ENCODE results near the gene FTO. TPM values are rescaled to one million over a fixed set of nuclear protein-coding genes. Genes with fewer than 3 reads are reported as not detected.

FTO gene
- total and polyA plus RNA-seq, 4 experiments from 2014 or later, result 61.5 to 126 (median 69.7) TPM

DNA sequence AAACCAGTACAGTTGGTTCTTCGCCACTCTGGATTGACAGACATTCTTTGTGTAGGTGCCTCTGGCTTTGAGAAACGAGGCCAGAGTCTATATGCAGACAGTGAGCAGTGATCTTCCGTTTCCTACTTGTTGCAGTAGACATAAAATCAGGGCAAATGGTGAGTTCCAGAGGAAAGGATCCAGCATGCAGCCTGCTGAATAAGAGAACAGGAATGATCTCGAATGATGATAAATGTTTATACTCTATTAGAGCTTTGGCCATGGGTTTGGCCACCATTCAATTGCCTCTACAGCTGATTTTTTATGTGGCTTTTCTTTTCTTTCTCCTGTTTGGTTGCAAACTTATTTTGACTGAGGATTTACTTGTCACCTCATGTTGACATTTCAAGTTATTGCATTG lies 295.9 kb downstream of the FTO start:
- Histone ChIP-seq H3K36me3 (ENCODE audit: insufficient read depth, low read length) (no peaks in the 10 kb centered on the region), H3K9me3 (ENCODE audit: control insufficient read depth in 1 of 2, low read length in 2 of 2) (no peaks in the 10 kb centered on the region), H3K4me1 (ENCODE audit: insufficient read depth, low read length) (no peaks in the 10 kb centered on the region), H3K27ac (ENCODE audit: low read depth, low read length) (no peak overlapping the region), H3K4me3 (ENCODE audit: low read length in 2 of 2) (no peak overlapping the region), H3K27me3 (ENCODE audit: insufficient read depth, low read length) (no peaks in the 10 kb centered on the region)
- intact Hi-C loops (cut with micrococcal nuclease), result no loop called here
- Mint-ChIP-seq H3K9me3 (peaks cover 0 to 2% (median 0%) of the 10 kb centered on the region in 8 donors), H3K4me3 (no peak overlapping the region), H3K36me3 (peaks cover 16 to 36% of the 10 kb centered on the region in 2 donors), H3K27me3 (no peaks in the 10 kb centered on the region), H3K27ac (no peak overlapping the region), H3K4me1 (no peaks in the 10 kb centered on the region)
- ChIA-PET CTCF (ENCODE audit: partially characterized antibody) (no interaction called here), POLR2A (ENCODE audit: partially characterized antibody) (no interaction called here)
- DNase-seq, result no peak

DNA sequence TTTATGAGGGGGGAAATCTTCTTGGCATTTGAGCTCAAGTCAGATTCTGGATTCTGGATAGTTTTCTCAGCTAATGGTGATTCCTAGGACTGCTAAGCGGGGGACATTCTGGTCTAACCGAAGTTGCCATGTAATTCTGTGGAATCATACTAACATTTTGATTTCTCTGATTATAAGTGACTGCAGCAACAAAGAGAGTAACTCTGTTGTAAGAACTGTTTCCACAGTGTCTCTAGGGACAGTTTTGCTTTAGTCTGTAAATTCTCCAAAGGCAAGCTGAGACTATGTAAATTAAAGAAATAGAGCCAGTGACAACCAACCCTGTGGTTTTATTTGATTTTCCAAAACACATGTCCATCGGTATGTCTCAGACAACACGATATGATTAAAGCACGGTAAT lies 296.4 kb downstream of the FTO start:
- Mint-ChIP-seq H3K27me3 (no peaks in the 10 kb centered on the region), H3K4me1 (no peaks in the 10 kb centered on the region), H3K4me3 (no peak overlapping the region), H3K36me3 (peaks cover 16 to 31% of the 10 kb centered on the region in 2 donors), H3K9me3 (peaks cover 0 to 2% (median 0%) of the 10 kb centered on the region in 8 donors), H3K27ac (no peak overlapping the region)
- Histone ChIP-seq H3K27me3 (ENCODE audit: insufficient read depth, low read length) (no peaks in the 10 kb centered on the region), H3K4me1 (ENCODE audit: insufficient read depth, low read length) (no peaks in the 10 kb centered on the region), H3K4me3 (ENCODE audit: low read length in 2 of 2) (no peak overlapping the region), H3K36me3 (ENCODE audit: insufficient read depth, low read length) (no peaks in the 10 kb centered on the region), H3K27ac (ENCODE audit: low read depth, low read length) (no peak overlapping the region), H3K9me3 (ENCODE audit: control insufficient read depth in 1 of 2, low read length in 2 of 2) (no peaks in the 10 kb centered on the region)
- ChIA-PET CTCF (ENCODE audit: partially characterized antibody) (no interaction called here), POLR2A (ENCODE audit: partially characterized antibody) (no interaction called here)
- DNase-seq, result no peak
- intact Hi-C loops (cut with micrococcal nuclease), result no loop called here

DNA sequence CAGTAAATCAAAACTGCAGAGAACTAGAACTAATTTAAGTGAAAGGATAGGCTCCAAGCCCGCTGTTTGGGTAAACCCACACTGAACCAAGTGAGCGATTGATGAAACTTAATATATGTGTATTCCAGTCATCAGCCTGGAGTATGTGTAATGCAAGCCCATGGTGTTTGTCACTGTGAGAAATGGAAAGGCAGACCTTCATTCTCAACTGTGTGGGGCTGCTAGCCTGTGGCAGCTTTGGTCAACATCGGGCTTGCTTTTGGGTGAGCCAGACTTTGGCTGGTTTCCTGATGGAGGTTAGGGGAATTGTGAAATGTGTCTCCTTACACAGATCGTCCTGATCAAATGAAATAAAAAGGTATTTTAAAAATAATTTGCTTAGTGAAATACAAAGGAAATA lies 302.7 kb downstream of the FTO start:
- no peaks in the 10 kb centered on the region for H3K36me3 ChIP-seq (ENCODE audit: insufficient read depth, low read length)
- no peaks in the 10 kb centered on the region for H3K27me3 Mint-ChIP-seq
- H3K36me3 Mint-ChIP-seq, result peaks cover 34 to 51% of the 10 kb centered on the region in 2 donors
- ChIA-PET CTCF (ENCODE audit: partially characterized antibody) (no interaction called here), POLR2A (ENCODE audit: partially characterized antibody) (no interaction called here)
- no peak for DNase-seq
- peaks cover 0 to 12% (median 1%) of the 10 kb centered on the region in 8 donors for H3K9me3 Mint-ChIP-seq
- no peak overlapping the region for H3K27ac Mint-ChIP-seq
- no peaks in the 10 kb centered on the region for H3K4me1 Mint-ChIP-seq
- no peak overlapping the region for H3K4me3 ChIP-seq (ENCODE audit: low read length in 2 of 2)
- H3K27me3 ChIP-seq (ENCODE audit: insufficient read depth, low read length), result no peaks in the 10 kb centered on the region
- H3K4me3 Mint-ChIP-seq, result no peak overlapping the region
- no peaks in the 10 kb centered on the region for H3K4me1 ChIP-seq (ENCODE audit: insufficient read depth, low read length)
- no peaks in the 10 kb centered on the region for H3K9me3 ChIP-seq (ENCODE audit: control insufficient read depth in 1 of 2, low read length in 2 of 2)
- no peak overlapping the region for H3K27ac ChIP-seq (ENCODE audit: low read depth, low read length)
- intact Hi-C loops (cut with micrococcal nuclease), result no loop called here

DNA sequence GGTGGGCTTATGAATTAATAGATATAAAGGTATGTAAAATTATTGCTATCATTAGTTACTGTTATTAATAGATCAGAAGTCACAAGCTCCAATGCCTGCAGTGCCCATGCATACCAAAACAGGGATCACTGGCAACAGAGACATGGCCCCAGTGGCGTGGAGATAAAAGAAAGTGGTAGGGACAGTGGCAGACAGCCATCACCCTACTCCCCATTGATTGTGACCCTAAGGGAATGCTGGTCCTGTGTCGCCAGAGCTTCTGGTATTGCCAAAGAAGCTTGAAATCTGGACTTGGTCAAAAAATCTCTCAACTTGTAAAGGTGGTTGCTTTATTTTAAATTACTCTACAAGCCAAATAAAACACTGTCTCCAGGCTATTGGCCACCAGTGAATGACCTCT lies 303.5 kb downstream of the FTO start:
- ChIA-PET CTCF (ENCODE audit: partially characterized antibody) (no interaction called here), POLR2A (ENCODE audit: partially characterized antibody) (no interaction called here)
- H3K4me3 Mint-ChIP-seq, result no peak overlapping the region
- intact Hi-C loops (cut with micrococcal nuclease), result no loop called here
- no peak overlapping the region for H3K27ac ChIP-seq (ENCODE audit: low read depth, low read length)
- H3K36me3 ChIP-seq (ENCODE audit: insufficient read depth, low read length), result no peaks in the 10 kb centered on the region
- no peaks in the 10 kb centered on the region for H3K27me3 ChIP-seq (ENCODE audit: insufficient read depth, low read length)
- peaks cover 0 to 18% (median 5%) of the 10 kb centered on the region in 8 donors for H3K9me3 Mint-ChIP-seq
- no peak for DNase-seq
- H3K27ac Mint-ChIP-seq, result no peak overlapping the region
- no peaks in the 10 kb centered on the region for H3K4me1 Mint-ChIP-seq
- H3K9me3 ChIP-seq (ENCODE audit: control insufficient read depth in 1 of 2, low read length in 2 of 2), result no peaks in the 10 kb centered on the region
- no peak overlapping the region for H3K4me3 ChIP-seq (ENCODE audit: low read length in 2 of 2)
- no peaks in the 10 kb centered on the region for H3K27me3 Mint-ChIP-seq
- H3K4me1 ChIP-seq (ENCODE audit: insufficient read depth, low read length), result no peaks in the 10 kb centered on the region
- H3K36me3 Mint-ChIP-seq, result peaks cover 39 to 56% of the 10 kb centered on the region in 2 donors

DNA sequence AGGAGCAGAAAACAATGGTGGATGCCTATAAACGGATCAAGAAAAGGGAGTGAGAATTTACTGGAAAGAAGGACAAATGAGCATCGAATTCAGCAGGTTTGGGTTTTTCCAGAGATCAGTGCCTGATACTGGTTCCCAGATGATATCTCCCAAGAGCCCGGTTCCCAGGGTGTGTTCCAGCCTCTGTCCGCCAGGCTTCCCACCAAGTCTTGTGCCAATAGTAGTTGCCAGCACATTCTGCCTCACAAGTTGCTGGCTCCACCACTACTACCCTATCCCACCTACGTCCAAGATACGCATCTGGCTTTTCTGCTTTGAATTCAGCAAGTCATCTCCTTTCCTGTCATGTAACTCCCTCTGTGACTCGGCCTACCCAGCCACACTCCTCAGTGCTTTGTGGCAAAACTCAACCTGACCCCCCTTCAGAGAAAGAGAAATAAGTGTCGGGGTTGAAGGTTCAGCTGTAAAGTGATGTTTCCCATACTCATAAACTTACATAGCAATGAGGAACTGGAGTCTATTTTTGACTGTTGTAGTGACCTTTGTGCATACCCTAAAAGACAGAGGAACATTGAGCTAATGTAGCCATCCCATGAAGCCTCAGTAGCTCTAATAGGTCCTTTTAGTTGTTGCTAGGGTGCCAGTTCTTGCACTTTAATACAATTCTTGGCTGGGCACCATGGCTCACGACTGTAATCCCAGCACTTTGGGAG lies 305.7 kb downstream of the FTO start:
- no peaks in the 10 kb centered on the region for H3K4me1 Mint-ChIP-seq
- H3K9me3 Mint-ChIP-seq, result peaks cover 0 to 18% (median 5%) of the 10 kb centered on the region in 8 donors
- no peaks in the 10 kb centered on the region for H3K36me3 ChIP-seq (ENCODE audit: insufficient read depth, low read length)
- peaks cover 52 to 71% of the 10 kb centered on the region in 2 donors for H3K36me3 Mint-ChIP-seq
- no peak overlapping the region for H3K27ac ChIP-seq (ENCODE audit: low read depth, low read length)
- H3K4me3 Mint-ChIP-seq, result no peak overlapping the region
- no peak overlapping the region for H3K4me3 ChIP-seq (ENCODE audit: low read length in 2 of 2)
- no peak for DNase-seq
- ChIA-PET POLR2A (ENCODE audit: partially characterized antibody) (no interaction called here), CTCF (ENCODE audit: partially characterized antibody) (no interaction called here)
- no peaks in the 10 kb centered on the region for H3K27me3 Mint-ChIP-seq
- H3K27me3 ChIP-seq (ENCODE audit: insufficient read depth, low read length), result no peaks in the 10 kb centered on the region
- intact Hi-C loops (cut with micrococcal nuclease), result no loop called here
- H3K4me1 ChIP-seq (ENCODE audit: insufficient read depth, low read length), result no peaks in the 10 kb centered on the region
- H3K9me3 ChIP-seq (ENCODE audit: control insufficient read depth in 1 of 2, low read length in 2 of 2), result no peaks in the 10 kb centered on the region
- no peak overlapping the region for H3K27ac Mint-ChIP-seq

DNA sequence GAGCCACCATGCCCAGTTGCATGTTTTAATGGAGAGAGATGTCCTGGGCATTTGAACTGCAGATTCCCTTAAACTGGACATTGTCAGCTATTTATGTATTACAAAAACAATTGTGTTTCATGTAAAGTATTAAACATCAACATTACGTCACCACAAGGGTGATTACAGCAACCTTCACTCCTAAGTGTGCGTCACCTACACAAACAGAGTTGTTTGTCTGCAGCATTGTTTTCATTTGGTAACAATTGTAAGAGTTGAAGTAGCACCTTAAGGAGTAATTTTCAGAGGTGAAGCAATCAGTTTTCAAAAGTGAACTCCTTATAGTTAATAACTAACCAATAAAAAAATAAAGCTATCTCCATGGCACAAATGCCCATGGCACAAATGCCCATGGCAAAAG lies 311.2 kb downstream of the FTO start:
- intact Hi-C loops (cut with micrococcal nuclease), result no loop called here
- Histone ChIP-seq H3K4me3 (ENCODE audit: low read length in 2 of 2) (no peak overlapping the region), H3K9me3 (ENCODE audit: control insufficient read depth in 1 of 2, low read length in 2 of 2) (no peaks in the 10 kb centered on the region), H3K27me3 (ENCODE audit: insufficient read depth, low read length) (no peaks in the 10 kb centered on the region), H3K4me1 (ENCODE audit: insufficient read depth, low read length) (no peaks in the 10 kb centered on the region), H3K27ac (ENCODE audit: low read depth, low read length) (no peak overlapping the region), H3K36me3 (ENCODE audit: insufficient read depth, low read length) (no peaks in the 10 kb centered on the region)
- ChIA-PET CTCF (ENCODE audit: partially characterized antibody) (no interaction called here), POLR2A (ENCODE audit: partially characterized antibody) (no interaction called here)
- peaks cover 0 to 15% (median 4%) of the 10 kb centered on the region in 8 donors for H3K9me3 Mint-ChIP-seq
- no peaks in the 10 kb centered on the region for H3K4me1 Mint-ChIP-seq
- no peak for DNase-seq
- H3K27ac Mint-ChIP-seq, result no peak overlapping the region
- H3K27me3 Mint-ChIP-seq, result no peaks in the 10 kb centered on the region
- no peak overlapping the region for H3K4me3 Mint-ChIP-seq
- H3K36me3 Mint-ChIP-seq, result peaks cover 53 to 75% of the 10 kb centered on the region in 2 donors

DNA sequence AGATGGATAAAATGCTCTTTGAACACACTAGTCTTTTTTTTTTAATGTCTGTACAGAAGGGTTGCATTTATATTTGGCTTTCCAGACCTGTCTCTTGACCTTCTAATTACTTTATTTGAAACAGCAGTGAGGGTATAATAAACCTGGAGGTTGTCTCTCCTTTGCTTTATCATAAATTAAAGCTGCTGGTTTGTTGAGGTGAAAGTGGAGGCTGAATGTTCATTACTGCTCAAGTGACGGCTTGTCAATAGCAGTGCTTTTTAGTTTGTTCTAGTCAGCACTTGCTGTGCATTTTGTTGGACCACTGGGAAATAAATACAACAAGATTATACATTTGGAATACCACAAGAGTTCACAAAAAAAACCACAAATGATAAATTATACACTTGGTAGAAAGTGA lies 318.4 kb downstream of the FTO start:
- Histone ChIP-seq H3K36me3 (ENCODE audit: insufficient read depth, low read length) (no peaks in the 10 kb centered on the region), H3K27ac (ENCODE audit: low read depth, low read length) (no peak overlapping the region), H3K27me3 (ENCODE audit: insufficient read depth, low read length) (no peaks in the 10 kb centered on the region), H3K4me3 (ENCODE audit: low read length in 2 of 2) (no peak overlapping the region), H3K9me3 (ENCODE audit: control insufficient read depth in 1 of 2, low read length in 2 of 2) (no peaks in the 10 kb centered on the region), H3K4me1 (ENCODE audit: insufficient read depth, low read length) (no peaks in the 10 kb centered on the region)
- H3K27me3 Mint-ChIP-seq, result no peaks in the 10 kb centered on the region
- POLR2A ChIA-PET (ENCODE audit: partially characterized antibody), result no interaction called here
- CTCF ChIA-PET (ENCODE audit: partially characterized antibody), result no interaction called here
- H3K27ac Mint-ChIP-seq, result no peak overlapping the region
- no peaks in the 10 kb centered on the region for H3K4me1 Mint-ChIP-seq
- no peak for DNase-seq
- H3K4me3 Mint-ChIP-seq, result no peak overlapping the region
- H3K9me3 Mint-ChIP-seq, result peaks cover 0 to 7% (median 2%) of the 10 kb centered on the region in 8 donors
- H3K36me3 Mint-ChIP-seq, result peaks cover 30 to 54% of the 10 kb centered on the region in 2 donors
- intact Hi-C loops (cut with micrococcal nuclease), result no loop called here

DNA sequence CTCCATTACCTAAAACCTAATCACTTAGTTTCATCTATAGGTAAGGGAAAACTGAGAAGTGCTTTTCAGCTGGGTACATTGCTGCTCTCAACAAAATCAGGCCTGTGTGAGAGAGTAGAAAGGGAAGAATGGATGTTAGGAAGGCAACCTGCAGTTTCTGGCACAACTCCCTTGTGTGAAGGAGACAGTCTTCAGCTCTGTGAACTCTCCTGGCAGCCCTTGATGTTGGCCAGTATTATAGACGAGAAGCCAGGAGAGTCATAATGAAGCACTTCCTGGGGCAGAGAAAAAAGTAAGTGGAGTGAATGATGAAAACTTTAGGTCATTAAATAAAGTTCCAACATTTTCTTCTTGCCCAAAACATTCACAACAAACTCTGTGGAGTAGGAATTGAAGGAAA lies 322.5 kb downstream of the FTO start:
- Mint-ChIP-seq H3K4me1 (no peaks in the 10 kb centered on the region), H3K36me3 (peaks cover 37 to 63% of the 10 kb centered on the region in 2 donors), H3K9me3 (peaks cover 0 to 28% (median 4%) of the 10 kb centered on the region in 8 donors), H3K4me3 (no peak overlapping the region), H3K27me3 (no peaks in the 10 kb centered on the region), H3K27ac (no peak overlapping the region)
- intact Hi-C loops (cut with micrococcal nuclease), result no loop called here
- ChIA-PET POLR2A (ENCODE audit: partially characterized antibody) (no interaction called here), CTCF (ENCODE audit: partially characterized antibody) (no interaction called here)
- Histone ChIP-seq H3K4me3 (ENCODE audit: low read length in 2 of 2) (no peak overlapping the region), H3K4me1 (ENCODE audit: insufficient read depth, low read length) (no peaks in the 10 kb centered on the region), H3K9me3 (ENCODE audit: control insufficient read depth in 1 of 2, low read length in 2 of 2) (no peaks in the 10 kb centered on the region), H3K27me3 (ENCODE audit: insufficient read depth, low read length) (no peaks in the 10 kb centered on the region), H3K36me3 (ENCODE audit: insufficient read depth, low read length) (no peaks in the 10 kb centered on the region), H3K27ac (ENCODE audit: low read depth, low read length) (no peak overlapping the region)
- no peak for DNase-seq

All from CD4-positive, alpha-beta memory T cell (primary cell).